ENCODE results near the gene SSBP3.

DNA sequence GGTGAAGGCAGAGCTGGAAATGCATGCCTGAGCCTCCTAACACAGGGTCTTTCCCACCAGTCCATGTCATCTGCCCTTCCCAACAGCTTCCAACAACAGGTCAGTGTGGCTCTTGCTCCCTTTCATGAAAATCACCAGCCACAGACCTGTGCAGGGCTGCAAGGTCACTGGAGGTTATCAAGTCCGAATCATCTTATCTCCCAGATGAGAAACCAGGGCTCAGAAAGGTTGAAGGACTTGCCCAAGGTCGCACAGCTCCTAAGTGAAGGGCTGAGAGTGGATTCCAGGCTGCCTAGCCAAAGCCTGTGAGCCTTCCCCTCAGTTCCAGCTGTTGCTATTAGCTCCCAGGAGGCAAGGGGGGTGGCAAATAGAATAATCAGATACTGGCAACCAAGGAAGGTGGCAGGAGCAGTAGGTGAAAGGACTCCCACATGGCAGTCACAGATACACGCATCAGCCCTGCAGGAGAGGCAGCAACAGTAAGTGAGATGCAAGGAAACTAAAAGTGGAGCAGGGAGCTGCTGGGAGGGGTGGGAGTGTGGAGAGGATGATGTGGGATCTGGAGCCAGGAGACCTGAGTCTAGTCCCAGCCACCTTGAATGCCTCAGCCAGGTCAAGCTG lies 74.2 kb downstream of the SSBP3 start:
- TF ChIP-seq, protein P1, sequence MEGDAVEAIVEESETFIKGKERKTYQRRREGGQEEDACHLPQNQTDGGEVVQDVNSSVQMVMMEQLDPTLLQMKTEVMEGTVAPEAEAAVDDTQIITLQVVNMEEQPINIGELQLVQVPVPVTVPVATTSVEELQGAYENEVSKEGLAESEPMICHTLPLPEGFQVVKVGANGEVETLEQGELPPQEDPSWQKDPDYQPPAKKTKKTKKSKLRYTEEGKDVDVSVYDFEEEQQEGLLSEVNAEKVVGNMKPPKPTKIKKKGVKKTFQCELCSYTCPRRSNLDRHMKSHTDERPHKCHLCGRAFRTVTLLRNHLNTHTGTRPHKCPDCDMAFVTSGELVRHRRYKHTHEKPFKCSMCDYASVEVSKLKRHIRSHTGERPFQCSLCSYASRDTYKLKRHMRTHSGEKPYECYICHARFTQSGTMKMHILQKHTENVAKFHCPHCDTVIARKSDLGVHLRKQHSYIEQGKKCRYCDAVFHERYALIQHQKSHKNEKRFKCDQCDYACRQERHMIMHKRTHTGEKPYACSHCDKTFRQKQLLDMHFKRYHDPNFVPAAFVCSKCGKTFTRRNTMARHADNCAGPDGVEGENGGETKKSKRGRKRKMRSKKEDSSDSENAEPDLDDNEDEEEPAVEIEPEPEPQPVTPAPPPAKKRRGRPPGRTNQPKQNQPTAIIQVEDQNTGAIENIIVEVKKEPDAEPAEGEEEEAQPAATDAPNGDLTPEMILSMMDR (IDR thresholded peaks at IDR 0.05) = no peak
- TF ChIP-seq POLR2A (IDR thresholded peaks at IDR 0.05) = no peak
